ENCODE data around the gene PGGHG. TPM values are rescaled to one million over a fixed set of nuclear protein-coding genes. Genes with fewer than 3 reads are reported as not detected.

PGGHG gene
- total and polyA plus RNA-seq, 10 of the 15 experiments (the other 5 are each of a cell fraction or from before 2014, with no cell fraction given): 0.10 to 8.3 (median 1.8) TPM

DNA sequence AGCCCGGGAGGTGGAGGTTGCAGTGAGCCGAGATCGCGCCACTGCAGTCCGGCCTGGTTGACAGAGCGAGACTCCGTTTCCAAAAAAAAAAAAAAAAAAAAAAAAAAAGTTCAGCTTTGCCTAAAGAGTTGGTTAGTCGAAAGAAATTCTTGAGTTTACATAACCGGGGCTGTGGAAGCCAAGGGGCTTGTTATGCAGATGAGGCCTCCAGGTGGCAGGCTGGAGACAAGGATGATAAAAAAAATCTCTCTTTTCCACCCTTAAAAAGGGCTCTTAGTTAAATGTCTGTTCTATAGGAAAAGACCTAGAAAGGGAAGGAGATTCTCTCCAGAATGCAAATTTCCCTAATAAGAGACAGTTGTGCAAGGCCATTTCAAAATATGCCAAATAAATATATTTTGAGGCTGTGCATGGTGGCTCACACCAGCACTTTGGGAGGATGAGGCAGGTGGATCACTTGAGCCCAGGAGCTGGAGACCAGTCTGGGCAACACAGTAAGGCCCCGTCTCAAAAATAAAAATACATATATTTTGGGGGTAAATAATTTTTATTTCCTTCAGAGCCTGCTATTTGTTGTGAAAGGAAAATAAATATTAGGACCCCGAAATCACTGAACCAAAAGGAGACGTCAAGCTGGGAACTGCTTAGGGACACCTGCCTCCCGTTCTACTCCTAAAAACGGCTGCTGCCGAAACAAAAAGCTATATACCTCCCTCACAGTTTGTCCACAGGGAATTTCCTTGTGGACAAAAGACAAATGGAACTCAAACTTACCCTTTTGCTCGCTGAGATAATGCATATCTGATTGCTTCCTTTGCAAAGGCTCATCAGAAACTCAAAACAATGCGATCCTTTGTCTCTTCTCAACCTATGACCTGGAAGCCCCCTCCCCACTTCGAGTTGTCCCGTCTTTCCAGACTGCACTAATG, 16.3 kb downstream of the PGGHG start (continued):
- TF ChIP-seq EZH2 (IDR thresholded peaks at IDR 0.05; ENCODE audit: borderline replicate concordance, control insufficient read depth, low read depth, low read length) (no peak), KAT2A (conservative IDR thresholded peaks at IDR 0.05; ENCODE audit: control insufficient read depth, low read depth, low read length) (no peak), TBL1XR1 (IDR thresholded peaks at IDR 0.05; ENCODE audit: low read depth, low read length) (no peak), NFIC (IDR thresholded peaks at IDR 0.05; ENCODE audit: low read depth, low read length) (no peak), ZNF384 (IDR thresholded peaks at IDR 0.05; ENCODE audit: borderline replicate concordance, low read depth, low read length) (peak; percentile 88)

DNA sequence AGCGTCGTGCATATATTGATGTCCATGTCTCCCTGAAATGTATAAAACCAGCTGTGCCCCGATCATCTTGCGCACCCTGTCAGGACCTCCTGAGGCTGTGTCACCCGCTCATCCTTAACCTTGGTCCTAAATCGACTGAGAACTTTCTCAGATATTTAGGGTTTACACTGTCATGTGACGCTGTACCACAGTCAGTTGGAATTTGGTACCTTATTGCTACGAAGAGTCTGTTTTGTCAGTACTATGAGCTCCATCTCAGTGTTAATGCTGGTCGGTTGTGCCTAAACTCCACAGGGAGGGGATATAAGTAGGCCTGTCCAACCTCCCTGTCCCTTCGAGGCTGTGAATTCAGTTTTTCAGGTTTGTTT, 16.9 kb downstream of the PGGHG start:
- H3K9ac ChIP-seq (ENCODE audit: control insufficient read depth, insufficient read depth, low read length): no peak overlapping the region
- intact Hi-C loops (cut with micrococcal nuclease; ENCODE audit: unreplicated experiment) (loop anchor here (5.0 to 10.0 kb wide), 2 partner anchors 99 to 139 kb away; partner anchors contain the start of genes ANO9, BET1L and RIC8A), in situ Hi-C loops (cut with MboI) (no loop called here)
- no TSS peak for BruUV-seq (replicated peaks)
- H3K79me2 ChIP-seq (ENCODE audit: control insufficient read depth, insufficient read depth, low read length): peaks cover 22% of the 10 kb centered on the region
- ChIA-PET RAD21 (ENCODE audit: unreplicated experiment) (interaction anchor here (0.8 to 2.4 kb wide), 11 partner anchors 11 to 69 kb away, joined by 3 to 19 read pairs (median 5); partner anchors contain the start of genes PSMD13 and SIRT3), CTCF (interaction anchor here (0.8 to 4.5 kb wide), 14 partner anchors 11 to 146 kb away, joined by 3 to 33 read pairs (median 10); partner anchors contain the start of genes BET1L, PGGHG, PSMD13 and RIC8A), POLR2A (interaction anchor here (0.6 to 2.8 kb wide), 5 partner anchors 22 to 53 kb away, joined by 3 to 12 read pairs (median 4); no protein-coding TSS in a partner anchor), SMC1A (ENCODE audit: uncharacterized antibody, unreplicated experiment) (interaction anchor here (0.8 to 3.3 kb wide), 15 partner anchors 11 to 68 kb away, joined by 3 to 20 read pairs (median 4); partner anchors contain the start of gene PSMD13)
- H3K4me1 ChIP-seq (ENCODE audit: control insufficient read depth, insufficient read depth, low read length): peaks cover 20% of the 10 kb centered on the region
- ATAC-seq (no peak), FAIRE-seq (no peak), DNase-seq (ENCODE audit: low read depth, low spot score) (no peak)
- H3K9me3 ChIP-seq (replicated peaks; ENCODE audit: control insufficient read depth, insufficient read depth, low read length): no peaks in the 10 kb centered on the region
- no peak overlapping the region for H3K4me2 ChIP-seq (ENCODE audit: control insufficient read depth, insufficient read depth)
- 80% methylated on average over 10 of the region's 10 CpGs for WGBS (ENCODE audit: insufficient coverage, insufficient replicate concordance, low lambda C conversion rate, missing lambda C conversion rate)
- no peak overlapping the region for H2AFZ ChIP-seq (ENCODE audit: control insufficient read depth, low read depth, low read length)
- H4K20me1 ChIP-seq (ENCODE audit: control insufficient read depth, insufficient read depth): no peaks in the 10 kb centered on the region
- H3K27ac ChIP-seq (ENCODE audit: control insufficient read depth, insufficient read depth): no peak overlapping the region
- H3K4me3 ChIP-seq: no peak overlapping the region
- H3K36me3 ChIP-seq (ENCODE audit: control insufficient read depth in 2 of 2, insufficient read depth in 2 of 2, low read length in 1 of 2): no peaks in the 10 kb centered on the region
- H3K27me3 ChIP-seq (replicated peaks in 1 of 2; ENCODE audit: control insufficient read depth in 2 of 2, insufficient read depth in 2 of 2, low read length in 1 of 2): no peaks in the 10 kb centered on the region
- TF ChIP-seq NR2C2 (IDR thresholded peaks at IDR 0.05; ENCODE audit: borderline replicate concordance, control insufficient read depth, insufficient read length, low read depth): no peak
- TF ChIP-seq PAX8 (IDR thresholded peaks at IDR 0.05): no peak
- TF ChIP-seq CHD2 (IDR thresholded peaks at IDR 0.05; ENCODE audit: borderline replicate concordance, low read depth, low read length): no peak
- TF ChIP-seq MYB (IDR thresholded peaks at IDR 0.05; ENCODE audit: borderline replicate concordance, low read depth, low read length): no peak
- no peak for TF ChIP-seq YBX1 (IDR thresholded peaks at IDR 0.05)
- TF ChIP-seq NBN (IDR thresholded peaks at IDR 0.05): no peak
- no peak for TF ChIP-seq CBX3 (IDR thresholded peaks at IDR 0.05; ENCODE audit: borderline replicate concordance, low read depth)
- TF ChIP-seq, protein P1, sequence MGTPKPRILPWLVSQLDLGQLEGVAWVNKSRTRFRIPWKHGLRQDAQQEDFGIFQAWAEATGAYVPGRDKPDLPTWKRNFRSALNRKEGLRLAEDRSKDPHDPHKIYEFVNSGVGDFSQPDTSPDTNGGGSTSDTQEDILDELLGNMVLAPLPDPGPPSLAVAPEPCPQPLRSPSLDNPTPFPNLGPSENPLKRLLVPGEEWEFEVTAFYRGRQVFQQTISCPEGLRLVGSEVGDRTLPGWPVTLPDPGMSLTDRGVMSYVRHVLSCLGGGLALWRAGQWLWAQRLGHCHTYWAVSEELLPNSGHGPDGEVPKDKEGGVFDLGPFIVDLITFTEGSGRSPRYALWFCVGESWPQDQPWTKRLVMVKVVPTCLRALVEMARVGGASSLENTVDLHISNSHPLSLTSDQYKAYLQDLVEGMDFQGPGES (IDR thresholded peaks at IDR 0.05): no peak
- no peak for TF ChIP-seq RELB (IDR thresholded peaks at IDR 0.05; ENCODE audit: low read depth)
- TF ChIP-seq SPI1 (IDR thresholded peaks at IDR 0.05; ENCODE audit: borderline replicate concordance, insufficient read depth, low read depth, low read length): no peak
- no peak for TF ChIP-seq PBX3 (IDR thresholded peaks at IDR 0.05; ENCODE audit: insufficient replicate concordance, low read depth, low read length)
- TF ChIP-seq KLF5 (IDR thresholded peaks at IDR 0.05; ENCODE audit: partially characterized antibody): no peak

Data from GM12878 (cell line).